Pons (tissue), 1 donor: ENCODE measurements around the gene KCNAB2.

Experiments used
- DNase-seq: peaks from one replicate; pipeline ENCODE4 v3.0.0-alpha.2; 2016; ENCODE audit warnings: low spot score

Gene KCNAB2

DNA sequence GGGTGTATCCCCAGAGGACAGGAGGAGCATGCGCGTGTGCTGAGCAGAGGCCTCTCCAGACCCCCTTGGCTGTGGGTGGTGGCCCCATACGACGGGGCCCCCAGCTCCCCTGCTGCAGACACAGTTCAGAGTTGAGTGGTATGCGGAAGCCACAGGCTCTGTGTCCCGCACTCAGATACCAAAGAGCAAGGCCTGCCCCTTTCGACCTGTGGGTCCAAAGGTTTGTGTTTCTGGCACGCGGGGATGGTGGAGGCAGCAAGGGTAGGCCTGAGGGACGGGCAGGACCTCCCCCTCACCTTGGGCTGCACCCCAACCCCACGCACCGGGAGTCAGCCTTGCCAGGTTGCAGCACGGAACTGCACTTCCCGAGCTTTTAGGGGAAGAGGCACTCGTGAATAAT lies at the start of gene KCNAB2:
TSS of gene KCNAB2 (plus strand) at position 328 of the 400 bp plus-strand sequence. CDS start 5,649 bp downstream, outside the sequence.
- no peak for DNase-seq

DNA sequence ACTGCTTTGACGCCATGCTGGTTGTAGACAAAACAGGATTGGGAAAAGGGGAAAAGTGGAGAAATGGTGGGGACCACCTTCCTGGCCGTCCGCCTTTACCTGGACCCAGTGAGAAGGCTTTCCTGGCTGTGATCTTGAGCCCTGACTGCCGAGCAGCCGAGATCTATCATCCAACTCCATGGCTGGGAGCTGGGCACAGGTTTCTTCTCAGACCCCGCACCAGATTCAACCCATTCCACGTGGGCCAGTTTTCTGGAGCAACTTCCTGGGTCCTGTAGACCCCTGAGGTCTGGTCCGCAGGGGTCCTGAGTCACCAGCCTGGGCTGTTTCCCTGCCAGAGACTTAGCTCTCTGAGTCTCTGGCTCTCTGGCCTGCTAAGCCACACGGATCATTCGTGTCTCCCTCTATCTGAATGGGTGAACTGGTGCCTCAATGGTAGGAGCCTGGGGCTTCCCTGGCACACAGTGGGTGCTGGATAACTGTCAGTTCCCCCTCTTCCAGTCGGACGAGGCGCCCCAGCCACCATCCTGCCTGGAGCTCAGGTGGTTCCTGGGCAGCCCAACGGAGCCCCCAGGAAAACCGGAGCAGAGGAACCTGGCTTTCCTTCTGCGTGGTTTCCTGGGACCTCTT lies 48.9 kb upstream of the KCNAB2 start:
- no peak for DNase-seq

DNA sequence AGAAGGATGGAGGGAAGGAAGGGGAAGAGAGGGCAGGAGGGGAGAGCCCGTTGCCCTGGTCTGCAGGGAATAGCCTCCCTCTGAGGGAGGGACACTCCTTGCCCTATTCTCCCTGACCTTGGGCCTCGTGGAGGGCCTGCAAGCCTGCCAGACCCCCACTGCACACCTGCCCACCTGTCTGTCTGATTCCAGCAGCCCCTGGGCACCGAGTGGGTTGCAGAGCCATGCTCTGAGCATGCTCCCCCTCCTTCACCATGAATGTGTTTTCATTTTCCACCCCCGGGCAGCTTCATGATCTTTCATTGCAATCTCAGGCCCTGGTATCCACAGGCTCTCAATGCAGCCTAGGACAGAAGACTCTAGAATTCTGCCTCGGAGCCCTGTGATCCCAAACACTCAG lies 48.4 kb upstream of the KCNAB2 start:
- DNase-seq = no peak

DNA sequence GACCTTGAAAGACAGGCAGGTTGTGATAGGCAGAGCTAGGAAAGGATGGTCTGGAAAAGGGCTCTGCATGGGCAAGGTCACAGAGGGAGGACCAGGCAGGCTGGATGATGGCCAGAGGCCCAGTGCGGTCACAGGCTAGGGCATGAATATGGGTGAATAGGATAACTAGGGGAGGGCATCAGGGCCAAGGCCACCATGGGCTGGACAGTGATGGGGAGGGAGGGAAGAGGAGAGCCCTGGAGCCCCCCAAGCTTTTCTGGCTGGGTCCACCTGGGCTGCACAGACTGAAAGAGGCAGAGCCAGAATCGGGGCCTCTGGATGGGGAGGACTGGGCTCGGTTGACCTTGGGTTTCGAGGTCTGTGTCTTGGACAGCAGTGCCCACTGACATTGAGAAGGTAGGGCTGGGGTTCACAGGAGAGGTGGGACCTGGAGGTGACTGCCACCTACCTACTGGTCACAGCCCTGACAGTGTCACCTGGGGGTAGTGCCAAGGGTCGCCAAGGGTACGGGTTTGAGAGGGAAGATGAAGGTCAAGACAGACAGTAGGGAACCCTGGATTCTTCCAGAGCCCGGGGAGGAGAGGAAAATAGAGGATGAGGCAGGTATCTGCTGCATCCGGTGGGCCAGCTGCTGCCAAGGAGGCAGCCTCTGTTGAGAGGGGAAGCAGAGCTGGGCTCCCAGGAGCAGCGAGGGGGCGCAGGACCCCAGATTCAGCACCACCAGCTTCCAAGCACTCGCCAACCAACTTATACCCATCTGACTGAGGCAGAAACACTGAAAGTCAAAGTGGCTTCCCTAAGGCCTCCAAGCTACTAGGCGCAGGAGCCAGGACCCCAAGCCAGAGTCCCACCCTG lies 47.4 kb upstream of the KCNAB2 start:
- no peak for DNase-seq

DNA sequence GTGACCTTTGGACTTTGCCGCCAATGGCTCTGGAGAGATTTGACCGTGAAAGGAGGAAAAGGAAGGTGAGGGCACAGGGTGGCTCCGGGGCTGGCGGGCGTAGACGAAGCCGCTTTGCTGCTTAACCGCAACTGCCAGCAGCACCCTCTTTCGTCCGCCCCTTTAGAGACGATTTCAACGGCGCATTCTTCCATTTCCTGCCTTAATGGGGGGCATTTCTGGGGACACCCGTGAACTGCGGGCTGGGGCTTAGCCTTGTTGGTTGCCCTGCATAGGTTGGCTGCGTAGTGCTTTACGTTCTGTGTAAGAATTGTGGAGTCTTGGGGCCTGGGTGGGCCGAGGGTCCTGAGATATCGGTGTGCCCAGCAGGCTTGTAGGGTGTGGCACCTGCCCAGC lies 46.8 kb upstream of the KCNAB2 start:
- no peak for DNase-seq

DNA sequence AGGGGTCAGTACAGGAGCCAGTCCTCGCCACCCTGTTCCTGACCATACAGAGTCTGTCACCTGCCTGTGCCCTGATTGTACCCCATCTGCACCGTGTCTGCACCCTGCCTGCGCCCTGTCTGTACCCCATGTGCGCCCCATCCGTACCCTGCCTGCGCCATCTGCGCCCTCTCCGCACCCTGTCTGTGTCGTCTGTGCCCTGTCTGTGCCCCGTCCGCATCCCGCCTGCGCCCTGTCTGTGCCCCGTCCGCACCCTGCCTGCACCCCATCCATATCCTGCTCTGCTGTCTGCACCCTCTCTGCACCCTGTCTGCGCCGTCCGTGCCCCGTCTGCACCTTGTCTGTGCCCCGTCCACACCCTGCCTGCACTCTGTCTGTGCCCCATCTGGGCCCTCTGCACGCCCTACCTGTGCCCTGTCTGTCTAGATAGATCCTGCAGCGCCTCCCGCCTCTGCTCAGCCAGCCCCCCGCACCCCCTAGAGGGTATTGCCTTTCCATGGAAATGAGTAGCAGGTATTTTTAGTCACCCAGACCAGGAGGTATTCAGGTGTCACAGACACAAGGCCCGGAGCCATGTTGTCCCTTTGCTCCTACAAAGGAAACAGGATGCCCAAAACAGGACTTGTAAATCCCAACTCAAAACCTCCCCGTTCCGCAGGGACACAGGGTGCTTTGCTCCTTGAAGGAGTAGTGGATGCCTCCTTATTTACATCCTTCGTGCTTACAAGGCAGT lies 45.8 kb upstream of the KCNAB2 start:
- no peak for DNase-seq

DNA sequence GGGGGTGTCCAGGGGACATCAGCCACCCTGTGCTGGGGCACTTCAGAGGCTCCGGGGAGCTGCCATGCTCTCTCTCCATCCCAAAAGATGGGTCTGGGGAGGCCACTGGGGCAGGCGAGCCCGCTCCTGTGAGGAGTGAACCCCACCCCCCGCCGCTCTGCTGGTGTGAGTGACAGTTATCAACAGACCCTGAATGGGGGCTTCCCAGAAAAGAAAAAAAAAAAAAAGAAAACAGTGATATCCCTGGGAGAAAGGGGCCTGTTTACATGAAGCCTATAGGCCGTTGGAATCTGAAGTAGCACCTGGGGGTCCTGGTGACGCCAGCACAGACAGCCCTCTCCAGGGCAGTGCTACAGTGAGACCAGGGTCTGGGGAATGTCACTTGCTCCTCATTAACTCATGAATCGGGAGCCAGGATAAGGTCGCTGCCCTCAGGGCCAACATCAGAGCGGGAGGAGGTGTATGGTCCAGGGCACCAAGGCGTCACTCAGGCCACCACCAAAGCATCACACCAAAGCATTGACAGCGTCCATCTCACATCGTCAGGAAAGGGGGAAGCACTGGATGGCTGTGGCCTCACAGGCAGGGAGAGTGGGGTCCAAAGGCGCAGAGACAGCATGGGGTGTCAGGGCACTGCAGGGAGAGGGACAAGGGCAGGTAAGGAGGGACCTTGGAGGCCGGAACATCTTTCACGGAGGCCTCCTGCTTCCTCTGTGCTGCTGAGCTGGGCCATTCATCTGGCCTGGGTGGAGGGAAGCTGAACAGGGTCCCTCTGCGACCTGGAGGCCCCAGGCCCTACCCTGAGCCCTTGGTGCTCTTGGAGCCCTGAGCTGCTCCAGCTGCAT lies 45.0 kb upstream of the KCNAB2 start:
- DNase-seq = no peak

DNA sequence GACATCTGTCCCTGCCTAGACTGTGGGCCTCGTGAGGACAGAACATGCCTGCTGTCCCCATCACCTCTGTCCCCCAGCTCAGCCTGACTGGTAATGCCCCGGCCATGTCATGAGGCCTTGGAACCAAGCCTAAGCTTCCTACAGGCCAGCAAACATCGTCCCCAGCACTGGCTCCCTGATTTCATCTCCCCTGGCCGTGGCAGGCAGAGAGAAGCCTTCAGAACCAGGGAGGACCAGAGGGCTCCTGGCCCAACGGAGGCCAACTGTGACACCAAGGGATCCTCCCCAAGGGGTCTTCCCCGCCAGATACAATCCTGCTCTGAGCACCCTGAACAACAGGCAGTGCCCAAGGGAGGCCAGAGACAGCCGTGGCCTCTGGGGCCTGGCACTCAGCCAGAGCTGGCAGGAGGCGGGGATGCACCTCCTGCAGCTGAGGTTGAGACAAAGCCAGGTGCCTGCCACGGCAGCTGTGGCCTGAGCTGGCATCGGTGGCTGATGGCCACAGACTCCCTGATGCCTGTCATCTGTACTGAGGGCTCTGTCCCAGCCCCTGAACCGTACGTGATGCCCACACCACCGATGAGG lies 43.6 kb upstream of the KCNAB2 start:
- no peak for DNase-seq

DNA sequence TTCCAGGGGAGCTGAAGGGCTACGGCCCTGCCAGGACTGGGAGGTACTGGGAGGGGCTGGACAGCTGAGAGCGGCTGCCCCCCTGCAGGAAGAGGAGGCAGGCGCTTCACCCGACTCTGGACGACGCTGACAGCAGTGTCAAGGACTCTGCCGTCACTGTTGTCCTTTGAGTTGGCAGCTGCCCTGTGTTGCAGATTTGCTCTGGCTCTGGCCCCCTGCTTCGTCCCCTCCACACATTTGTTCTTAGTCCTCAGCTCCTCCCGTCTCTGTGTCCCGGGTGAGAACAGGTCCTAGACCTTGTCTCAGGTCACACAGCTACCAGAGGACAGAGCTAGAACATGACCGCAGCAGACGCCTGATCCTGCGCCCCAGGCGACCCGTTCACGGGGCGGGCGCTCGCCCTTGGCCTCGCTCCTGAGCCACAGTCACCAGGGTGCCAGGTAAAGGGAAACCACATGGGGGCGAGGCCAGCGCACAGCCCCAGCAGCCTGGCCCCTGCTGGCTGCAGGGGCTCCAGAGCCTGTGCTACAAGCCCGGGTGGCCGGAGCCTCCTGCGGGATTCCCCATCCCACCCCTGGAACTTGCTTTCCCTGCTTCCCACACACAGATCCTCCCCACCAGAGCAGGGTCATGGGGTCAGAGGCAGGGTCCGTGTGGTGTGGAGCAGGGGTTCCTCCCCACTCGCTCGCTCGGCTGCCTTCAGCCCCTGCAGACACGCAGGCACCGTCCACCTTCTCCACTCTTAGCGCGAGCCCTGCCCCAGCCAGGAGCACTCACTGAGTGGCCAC lies 42.8 kb upstream of the KCNAB2 start:
- no peak for DNase-seq

DNA sequence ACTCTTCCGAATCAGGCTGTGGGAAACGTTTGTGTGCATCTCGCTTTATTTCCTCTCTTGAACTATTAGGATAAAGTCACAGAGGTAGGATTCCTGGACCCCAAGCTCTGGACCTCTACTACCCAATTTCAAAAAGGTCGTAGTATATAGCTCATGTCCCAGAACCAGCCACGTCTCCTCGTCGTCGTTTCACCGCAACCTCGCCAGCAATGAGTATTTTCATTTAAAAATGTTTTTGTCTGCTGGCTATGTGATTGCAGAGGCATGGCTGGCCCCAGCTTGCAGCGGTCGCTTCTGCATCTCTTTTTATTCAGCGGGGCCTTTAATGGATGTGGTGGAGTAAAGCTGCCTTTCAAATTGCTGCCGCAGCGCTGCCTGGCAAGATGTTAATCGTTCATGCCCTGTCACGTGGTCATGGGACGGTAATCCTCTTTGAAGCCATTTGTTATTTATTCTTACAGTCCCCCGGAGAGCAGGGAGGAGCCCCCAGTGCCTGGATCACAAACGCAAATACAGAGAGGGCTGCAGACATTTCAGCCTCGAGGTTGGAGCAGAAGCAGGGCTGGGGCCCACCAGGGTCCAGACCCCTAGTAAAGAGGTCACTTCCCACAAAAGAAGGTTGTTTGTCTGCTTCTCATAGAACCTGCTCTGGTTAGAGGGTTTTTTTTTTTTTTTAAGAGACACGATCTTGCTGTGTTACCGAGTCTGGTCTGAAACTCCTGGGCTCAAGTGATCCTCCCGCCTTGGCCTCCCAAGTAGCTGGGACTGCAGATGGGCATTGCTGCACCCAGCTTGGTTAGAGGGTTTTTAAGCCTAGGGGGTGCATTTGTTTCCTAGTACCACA lies 41.9 kb upstream of the KCNAB2 start:
- no peak for DNase-seq

DNA sequence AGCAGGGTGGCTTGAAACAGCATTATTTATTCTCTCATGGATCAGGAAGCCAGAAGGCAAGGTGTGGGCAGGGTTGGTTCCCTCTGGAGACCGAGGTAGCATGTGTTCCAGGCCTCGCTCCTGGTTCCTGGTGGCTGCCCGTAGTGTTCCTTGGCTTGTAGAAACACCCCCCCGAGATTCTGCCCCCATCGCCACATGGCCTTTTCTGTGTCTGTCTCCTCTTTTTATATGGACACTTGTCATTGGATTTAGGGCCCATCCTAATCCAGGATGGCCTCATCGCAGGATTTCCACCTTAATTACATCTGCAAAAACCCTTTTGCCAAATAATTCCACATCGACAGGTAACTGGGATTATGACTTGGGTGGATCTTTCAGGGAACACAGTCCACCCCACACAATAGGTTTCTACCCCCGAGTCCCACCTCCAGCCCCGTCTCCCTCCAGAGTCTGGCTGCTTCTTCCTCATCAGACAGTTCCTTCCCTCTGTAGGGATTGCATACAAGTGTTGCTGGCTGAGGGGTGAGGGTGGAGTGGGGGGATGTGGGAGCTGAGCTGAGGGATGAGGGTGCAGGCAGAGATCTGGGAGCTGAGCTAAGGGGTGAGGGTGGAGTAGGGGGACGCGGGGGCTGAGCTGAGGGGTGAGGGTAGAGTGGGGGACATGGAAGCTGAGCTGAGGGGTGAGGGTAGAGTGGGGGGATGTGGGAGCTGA lies 41.1 kb upstream of the KCNAB2 start:
- DNase-seq = no peak

DNA sequence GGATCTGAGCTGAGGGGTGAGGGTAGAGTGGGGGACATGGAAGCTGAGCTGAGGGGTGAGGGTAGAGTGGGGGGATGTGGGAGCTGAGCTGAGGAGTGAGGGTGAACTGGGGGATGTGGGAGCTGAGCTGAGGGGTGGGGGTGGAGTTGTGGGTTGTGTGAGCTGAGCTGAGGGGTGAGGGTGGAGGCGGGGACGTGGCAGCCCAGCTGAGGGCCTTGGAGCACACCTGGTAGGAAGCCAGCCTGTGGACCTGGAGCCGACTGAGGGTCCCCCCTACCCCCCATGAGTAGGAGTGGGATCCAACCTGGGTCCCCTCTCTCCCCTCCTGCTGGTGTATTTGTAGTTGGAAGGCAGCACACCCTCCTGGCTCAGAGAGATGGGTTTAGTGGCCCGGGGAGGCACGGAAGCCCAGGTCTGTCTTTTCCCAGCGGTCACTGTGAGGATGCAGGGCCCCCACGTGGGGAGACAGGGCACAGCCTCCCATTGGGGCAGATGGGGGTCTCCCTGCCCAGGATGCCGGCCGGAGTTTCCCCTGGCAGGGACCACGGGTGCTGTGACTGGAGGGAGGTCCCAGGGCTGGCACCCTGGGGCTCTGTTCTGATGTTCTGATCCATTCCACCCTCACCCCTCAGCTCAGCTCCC lies 40.3 kb upstream of the KCNAB2 start:
- no peak for DNase-seq

DNA sequence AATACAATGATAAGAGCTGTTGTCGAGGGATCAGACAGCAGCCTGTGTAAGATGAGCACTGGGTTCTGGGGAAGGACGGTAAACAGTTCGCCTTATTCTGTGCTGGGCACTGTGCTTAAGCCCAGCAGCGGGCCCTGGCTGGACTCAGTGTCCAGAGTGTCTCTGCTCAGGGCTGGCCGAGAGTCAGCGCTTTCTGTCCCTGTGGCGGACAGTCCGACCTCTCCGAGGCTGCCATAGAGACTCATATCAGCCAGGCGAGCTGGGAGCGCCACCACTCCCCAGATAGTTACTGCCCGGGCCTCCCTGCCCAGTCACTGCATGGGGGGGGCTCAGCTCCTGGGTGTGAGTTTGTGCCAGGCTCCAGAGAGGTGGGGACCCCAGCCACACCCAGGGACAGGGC lies 38.8 kb upstream of the KCNAB2 start:
- no peak for DNase-seq

DNA sequence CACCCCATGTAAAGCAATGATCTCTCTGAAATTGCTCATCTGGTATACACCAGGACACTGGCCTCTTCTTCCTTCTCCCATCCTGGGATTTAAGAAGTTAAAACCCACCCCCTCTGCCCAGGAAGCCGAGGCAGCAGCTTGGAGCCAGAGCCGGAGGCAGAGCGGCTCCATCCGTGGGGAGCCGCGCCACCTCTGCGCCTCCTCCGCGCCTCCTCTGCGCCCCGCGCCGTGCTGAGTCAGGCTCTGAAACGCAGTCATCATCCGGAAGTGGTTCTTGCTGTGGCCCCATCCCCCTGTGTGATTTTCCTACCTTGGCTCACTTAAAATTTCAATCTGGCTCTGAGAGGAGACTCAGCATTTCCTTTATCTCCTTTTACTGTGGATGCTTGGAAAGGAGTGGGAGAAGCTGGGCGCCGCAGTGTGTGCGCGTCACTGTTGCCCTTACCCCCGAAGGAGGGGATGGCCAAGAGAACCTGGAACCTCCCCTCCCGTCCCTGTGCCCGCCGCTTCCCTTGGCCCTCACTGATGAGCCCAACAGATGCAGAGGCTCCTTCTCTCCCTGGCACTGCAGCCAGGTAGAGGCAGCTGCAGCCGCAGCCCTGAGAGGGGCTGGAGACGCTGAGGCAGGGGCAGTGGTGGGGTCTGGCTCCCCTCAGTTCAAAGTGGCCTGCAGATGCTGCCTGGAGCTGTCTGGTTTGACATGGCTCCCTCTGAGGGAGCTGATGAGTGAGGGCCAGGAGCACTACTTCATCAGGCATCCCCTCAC lies 38.2 kb upstream of the KCNAB2 start:
- DNase-seq = no peak

DNA sequence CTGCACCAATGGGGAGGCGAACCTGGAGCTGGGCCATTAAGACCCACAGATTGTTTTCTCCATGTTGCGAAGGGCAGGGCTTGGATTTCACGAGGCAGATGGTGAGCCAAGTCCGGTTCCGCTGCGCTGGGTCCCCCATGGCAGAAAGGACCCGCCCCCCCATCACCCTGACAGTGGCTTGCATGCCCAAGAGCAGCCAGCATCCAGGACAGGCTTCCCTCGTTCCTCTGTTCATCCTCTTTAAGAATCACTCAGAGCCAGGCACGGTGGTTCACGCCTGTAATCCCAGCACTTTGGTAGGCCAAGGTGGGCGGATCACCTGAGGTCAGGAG lies 37.6 kb upstream of the KCNAB2 start:
- DNase-seq = no peak

DNA sequence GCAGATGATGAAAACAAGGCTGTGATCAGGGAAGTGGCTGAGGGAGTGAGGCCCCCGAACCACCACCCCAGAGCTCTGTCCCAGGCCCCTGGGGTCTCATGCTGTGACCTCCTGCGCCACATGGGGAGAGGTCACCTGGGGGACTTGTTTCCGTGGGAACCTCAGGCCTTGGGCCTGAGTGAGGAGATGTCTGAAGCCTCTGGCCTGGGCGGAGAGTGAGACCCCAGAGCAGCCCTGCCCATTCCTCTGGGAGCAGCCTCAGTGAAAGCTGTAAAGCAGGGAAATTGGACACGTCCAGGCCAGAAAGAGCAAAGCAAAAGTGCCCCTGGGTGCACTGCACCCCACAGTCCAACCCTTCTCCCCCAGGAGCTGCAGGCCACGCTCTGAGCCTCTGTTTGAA lies 37.0 kb upstream of the KCNAB2 start:
- no peak for DNase-seq

DNA sequence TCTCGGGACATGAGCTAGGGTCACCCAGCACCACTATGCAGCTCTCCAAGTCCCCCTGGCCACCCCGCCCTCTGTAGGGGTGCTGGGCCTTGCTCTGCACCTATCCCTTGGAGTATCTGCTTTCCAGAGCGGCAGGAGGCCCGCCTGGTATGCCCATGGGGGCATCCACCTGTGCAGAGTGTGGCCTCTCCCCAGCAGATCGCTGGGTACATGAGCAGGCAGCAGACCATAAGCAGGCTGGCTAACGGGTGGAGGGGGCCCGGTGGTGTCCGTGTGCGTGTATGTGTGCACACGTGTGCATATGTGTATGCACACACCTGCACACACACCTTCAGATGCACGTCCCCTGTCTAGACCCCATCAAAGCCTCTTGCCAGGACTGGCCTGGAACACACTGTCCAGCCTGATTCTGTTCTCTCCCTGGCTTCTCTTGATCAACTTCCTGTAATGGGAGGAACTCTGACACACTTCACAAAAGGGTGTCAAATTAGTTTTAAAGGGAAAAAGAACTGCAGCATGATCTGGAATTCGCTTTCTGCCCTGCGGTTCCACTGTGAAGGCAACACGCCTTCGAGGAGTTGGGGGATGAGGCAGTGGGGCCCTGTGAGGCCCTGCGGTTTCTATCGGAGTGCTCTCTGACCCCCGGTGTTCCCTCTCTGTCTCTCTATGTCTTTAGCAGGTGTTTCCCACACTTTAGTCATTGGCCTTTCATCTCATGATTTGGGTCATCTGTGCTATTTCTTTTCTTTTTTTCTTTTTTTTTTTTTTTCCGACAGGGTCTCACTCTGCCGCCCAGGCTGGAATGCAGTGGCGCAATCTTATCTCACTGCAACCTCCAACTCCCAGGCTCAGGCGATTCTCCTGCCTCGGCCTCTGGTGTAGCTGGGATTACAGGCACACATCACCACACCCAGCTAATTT lies 36.3 kb upstream of the KCNAB2 start:
- DNase-seq = no peak
